Keratinocyte (primary cell): Measurements from ENCODE around the gene C16orf54. TPM values are rescaled to one million over a fixed set of nuclear protein-coding genes. Genes with fewer than 3 reads are reported as not detected.
"Not testable (repeated sequence)": the region's sequence is repeated elsewhere in the genome, so short reads cannot be mapped to it uniquely, and the experiment has no call there.

Experiments used
- DNase-seq: peaks from one replicate; pipeline ENCODE4 v3.0.0-alpha.2; 2011; ENCODE audit warnings: low read depth, missing footprints, low spot score
- FAIRE-seq: peaks from 2 replicates; lab custom pipeline; 2011; peaks lifted over from hg19 to GRCh38; lab: Jason Lieb, UNC
- H2AFZ ChIP-seq: 2 replicates; pipeline ENCODE4 v1.6.0; 2012; ENCODE audit warnings: low read length, control low read depth, inconsistent platforms; ENCODE audit not compliant: control insufficient read depth
- H3K27ac ChIP-seq: 2 replicates; pipeline ENCODE4 v1.5.1; 2011; ENCODE audit warnings: low read length; ENCODE audit not compliant: control insufficient read depth, insufficient read depth
- H3K27me3 ChIP-seq: 3 replicates; pipeline ENCODE4 v1.6.0; 2011; ENCODE audit warnings: low read length; ENCODE audit not compliant: control insufficient read depth, insufficient read depth; ENCODE audit errors: extremely low read depth
- H3K36me3 ChIP-seq, 2 experiments: 2 replicates in 1 of 2; 3 replicates in 1 of 2; pipeline ENCODE4 v1.5.1; 2011; ENCODE audit warnings: low read length in 2 of 2, mild to moderate bottlenecking in 1 of 2; ENCODE audit not compliant: control insufficient read depth in 2 of 2, insufficient read depth in 2 of 2; ENCODE audit errors: extremely low read depth in 1 of 2
- H3K4me1 ChIP-seq: 3 replicates; pipeline ENCODE4 v1.5.1; 2011; ENCODE audit warnings: low read length; ENCODE audit not compliant: control insufficient read depth, insufficient read depth; ENCODE audit errors: extremely low read depth
- H3K4me2 ChIP-seq: 3 replicates; pipeline ENCODE4 v1.6.0; 2011; ENCODE audit warnings: low read depth, low read length; ENCODE audit not compliant: control insufficient read depth, insufficient read depth; ENCODE audit errors: extremely low read depth
- H3K4me3 ChIP-seq, 3 experiments: fragments of 200-600 bp in 1 of 3; sonication (generic) in 1 of 3; 2 replicates in 2 of 3; 3 replicates in 1 of 3; pipeline ENCODE4 v1.5.1; 2011 to 2016; ENCODE audit warnings: low read length in 3 of 3, mild to moderate bottlenecking in 3 of 3, control low read depth in 2 of 3, inconsistent platforms in 1 of 3, low read depth in 1 of 3, mixed read lengths in 1 of 3, mixed run types in 1 of 3, moderate library complexity in 1 of 3; ENCODE audit not compliant: control insufficient read depth in 2 of 3, insufficient read depth in 2 of 3; ENCODE audit errors: extremely low read depth in 1 of 3
- H3K79me2 ChIP-seq: 2 replicates; pipeline ENCODE4 v1.6.0; 2012; ENCODE audit warnings: low read length; ENCODE audit not compliant: control insufficient read depth, insufficient read depth
- H3K9ac ChIP-seq: 3 replicates; pipeline ENCODE4 v1.6.0; 2011; ENCODE audit warnings: low read length; ENCODE audit not compliant: control insufficient read depth, insufficient read depth; ENCODE audit errors: extremely low read depth
- H3K9me1 ChIP-seq: 3 replicates; pipeline ENCODE4 v1.6.0; 2011; ENCODE audit warnings: low read length; ENCODE audit not compliant: control insufficient read depth, insufficient read depth; ENCODE audit errors: extremely low read depth
- H3K9me3 ChIP-seq: 2 replicates; pipeline ENCODE4 v1.5.1; 2012; ENCODE audit warnings: low read depth, low read length; ENCODE audit not compliant: control insufficient read depth
- H4K20me1 ChIP-seq: 3 replicates; pipeline ENCODE4 v1.6.0; 2011; ENCODE audit warnings: low read length; ENCODE audit not compliant: control insufficient read depth, insufficient read depth; ENCODE audit errors: extremely low read depth
- EZH2 ChIP-seq: IDR thresholded peaks from one replicate; pipeline ENCODE4 v1.6.1; 2012; ENCODE audit warnings: inconsistent platforms, mild to moderate bottlenecking, low read length, moderate library complexity
- dilution Hi-C: fragments of 300-500 bp; cut with MboI; formaldehyde crosslinking; loops from one replicate; pipeline ENCODE4 v1.7.0; 2020; ENCODE audit warnings: low sequenced_read_pairs; ENCODE audit not compliant: extremely low pct_ligation_motif_present
- polyA plus RNA-seq, 5 experiments: library from polyadenylated mRNA; depleted of rRNA in 3 of 5; stranded (reverse) in 3 of 5; stranded (forward) in 1 of 5; unstranded in 1 of 5; fragments of >200 nt; gene quantifications; 1 replicate in 1 of 5; 2 replicates in 3 of 5; 3 replicates in 1 of 5; pipeline versions ENCODE4 v1.2.1 to v1.2.3, GENCODE V29; 2011 to 2012; ENCODE audit warnings: missing spikeins in 2 of 5, low read depth in 1 of 5, low replicate concordance in 1 of 5
- TF ChIP-seq, protein P1 (sequence below), 3 experiments: IDR thresholded peaks in 1 of 3; conservative IDR thresholded peaks in 1 of 3; optimal IDR thresholded peaks in 1 of 3; 2 replicates in 2 of 3; 3 replicates in 1 of 3; pipeline versions ENCODE3 to v1.5.1; 2011; ENCODE audit warnings: low read length in 3 of 3, mild to moderate bottlenecking in 3 of 3, moderate library complexity in 2 of 3, control low read depth in 1 of 3, inconsistent platforms in 1 of 3; ENCODE audit not compliant: insufficient read depth in 2 of 3; ENCODE audit errors: extremely low read depth in 1 of 3

The C16orf54 gene
- polyA plus RNA-seq, 1 donor (not counting 4 experiments of a cell fraction or from before 2014, with no cell fraction given), result not detected

DNA sequence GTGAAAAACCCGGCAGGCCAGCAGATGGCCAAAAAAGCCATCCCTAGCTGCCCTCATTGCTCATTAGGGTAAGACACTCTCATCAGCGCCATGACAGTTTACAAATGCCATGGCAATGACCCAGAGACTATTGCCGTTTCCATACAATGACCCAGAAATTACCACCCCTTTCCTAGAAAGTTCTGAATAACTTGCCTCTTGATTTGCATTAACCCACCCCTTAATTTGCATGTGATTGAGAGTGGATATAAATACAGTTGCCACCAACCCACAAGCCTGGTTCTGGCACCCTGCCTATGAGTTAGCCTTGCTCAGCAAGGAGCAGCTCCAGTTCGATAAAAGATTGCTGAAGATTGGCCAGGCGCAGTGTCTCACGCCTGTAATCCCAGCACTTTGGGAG lies 16.1 kb upstream of the C16orf54 start:
- H3K4me3 ChIP-seq, result no peak overlapping the region
- FAIRE-seq (no peak), DNase-seq (no peak)
- TF ChIP-seq, protein P1, sequence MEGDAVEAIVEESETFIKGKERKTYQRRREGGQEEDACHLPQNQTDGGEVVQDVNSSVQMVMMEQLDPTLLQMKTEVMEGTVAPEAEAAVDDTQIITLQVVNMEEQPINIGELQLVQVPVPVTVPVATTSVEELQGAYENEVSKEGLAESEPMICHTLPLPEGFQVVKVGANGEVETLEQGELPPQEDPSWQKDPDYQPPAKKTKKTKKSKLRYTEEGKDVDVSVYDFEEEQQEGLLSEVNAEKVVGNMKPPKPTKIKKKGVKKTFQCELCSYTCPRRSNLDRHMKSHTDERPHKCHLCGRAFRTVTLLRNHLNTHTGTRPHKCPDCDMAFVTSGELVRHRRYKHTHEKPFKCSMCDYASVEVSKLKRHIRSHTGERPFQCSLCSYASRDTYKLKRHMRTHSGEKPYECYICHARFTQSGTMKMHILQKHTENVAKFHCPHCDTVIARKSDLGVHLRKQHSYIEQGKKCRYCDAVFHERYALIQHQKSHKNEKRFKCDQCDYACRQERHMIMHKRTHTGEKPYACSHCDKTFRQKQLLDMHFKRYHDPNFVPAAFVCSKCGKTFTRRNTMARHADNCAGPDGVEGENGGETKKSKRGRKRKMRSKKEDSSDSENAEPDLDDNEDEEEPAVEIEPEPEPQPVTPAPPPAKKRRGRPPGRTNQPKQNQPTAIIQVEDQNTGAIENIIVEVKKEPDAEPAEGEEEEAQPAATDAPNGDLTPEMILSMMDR (optimal IDR thresholded peaks at IDR 0.05 in 1 of 3, IDR thresholded peaks at IDR 0.05 in 1 of 3, conservative IDR thresholded peaks at IDR 0.05 in 1 of 3; ENCODE audit: extremely low read depth in 1 of 3, insufficient read depth in 2 of 3, low read length in 3 of 3), result no peak
- no peak overlapping the region for H3K9ac ChIP-seq
- H3K9me1 ChIP-seq, result no peaks in the 10 kb centered on the region
- no peaks in the 10 kb centered on the region for H3K36me3 ChIP-seq
- dilution Hi-C loops, result no loop called here
- no peaks in the 10 kb centered on the region for H4K20me1 ChIP-seq
- H3K4me2 ChIP-seq, result no peak overlapping the region
- H3K79me2 ChIP-seq, result no peaks in the 10 kb centered on the region
- no peaks in the 10 kb centered on the region for H3K9me3 ChIP-seq
- no peaks in the 10 kb centered on the region for H3K4me1 ChIP-seq
- no peak overlapping the region for H2AFZ ChIP-seq
- no peaks in the 10 kb centered on the region for H3K27me3 ChIP-seq
- H3K27ac ChIP-seq, result no peak overlapping the region

DNA sequence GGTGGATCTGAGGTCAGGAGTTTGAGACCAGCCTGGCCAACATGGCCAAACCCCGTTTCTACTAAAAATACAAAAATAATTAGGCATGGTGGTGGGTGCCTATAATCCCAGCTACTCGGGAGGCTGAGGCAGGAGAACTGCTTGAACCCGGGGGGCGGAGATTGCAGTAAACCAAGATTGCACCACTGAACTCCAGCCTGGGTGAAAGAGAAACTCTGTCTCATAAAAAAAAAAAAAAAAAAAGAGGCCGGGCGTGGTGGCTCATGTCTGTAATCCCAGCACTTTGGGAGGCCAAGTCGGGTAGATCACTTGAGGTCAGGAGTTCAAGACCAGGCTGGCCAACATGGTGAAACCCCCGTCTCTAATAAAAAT lies 15.5 kb upstream of the C16orf54 start:
- H3K4me3 ChIP-seq, dilution Hi-C loops, H3K36me3 ChIP-seq, FAIRE-seq, H3K9ac ChIP-seq, H3K4me1 ChIP-seq, H3K9me3 ChIP-seq, H2AFZ ChIP-seq, H3K27ac ChIP-seq, H3K9me1 ChIP-seq, H3K4me2 ChIP-seq, H3K27me3 ChIP-seq, H3K79me2 ChIP-seq, H4K20me1 ChIP-seq, DNase-seq: not testable (repeated sequence)

DNA sequence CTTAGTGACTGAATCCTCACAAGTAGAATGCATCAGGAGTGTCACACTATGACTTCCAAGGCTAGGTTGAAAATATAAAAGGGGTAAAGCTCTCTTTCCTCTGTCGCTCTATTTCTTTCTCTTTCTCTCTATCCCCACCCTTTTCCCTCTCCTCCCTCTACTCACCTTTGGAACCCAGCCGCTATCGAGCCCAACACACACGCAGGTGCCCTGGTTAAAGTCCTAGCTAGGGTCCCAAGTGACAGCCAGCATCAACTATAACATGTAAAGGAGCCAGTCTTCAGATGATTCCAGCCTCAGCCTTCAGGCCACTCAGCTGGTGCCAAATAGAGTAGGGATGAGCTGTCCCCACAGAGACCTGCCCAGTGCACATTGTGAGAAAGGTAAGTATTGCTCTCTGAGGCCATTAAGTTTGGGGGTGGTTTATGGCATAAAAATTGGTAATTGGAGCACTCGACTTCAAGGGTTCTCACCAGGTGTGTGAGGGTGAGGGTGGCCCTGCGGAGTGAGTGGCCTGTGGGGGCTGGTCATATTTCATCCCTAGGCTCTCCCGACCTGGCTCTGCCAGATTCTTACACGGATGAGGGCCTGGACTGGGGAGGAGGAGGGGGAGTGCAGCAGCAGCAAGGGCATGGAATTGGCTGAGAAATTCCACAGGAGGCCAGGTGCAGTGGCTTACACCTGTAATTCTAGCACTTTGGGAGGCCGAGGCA lies 14.9 kb upstream of the C16orf54 start:
- DNase-seq (no peak), FAIRE-seq (no peak)
- TF ChIP-seq EZH2, result no peak
- TF ChIP-seq, protein P1 (optimal IDR thresholded peaks at IDR 0.05 in 1 of 3, IDR thresholded peaks at IDR 0.05 in 1 of 3, conservative IDR thresholded peaks at IDR 0.05 in 1 of 3; ENCODE audit: extremely low read depth in 1 of 3, insufficient read depth in 2 of 3, low read length in 3 of 3), result no peak
- H3K4me3 ChIP-seq, result no peak overlapping the region
- H3K4me2 ChIP-seq, result no peak overlapping the region
- no peaks in the 10 kb centered on the region for H3K4me1 ChIP-seq
- H4K20me1 ChIP-seq, result no peaks in the 10 kb centered on the region
- no peak overlapping the region for H3K9ac ChIP-seq
- H3K27ac ChIP-seq, result no peak overlapping the region
- no peaks in the 10 kb centered on the region for H3K27me3 ChIP-seq
- H3K9me1 ChIP-seq, result no peaks in the 10 kb centered on the region
- dilution Hi-C loops, result no loop called here
- no peaks in the 10 kb centered on the region for H3K9me3 ChIP-seq
- H2AFZ ChIP-seq, result no peak overlapping the region
- H3K36me3 ChIP-seq, result no peaks in the 10 kb centered on the region
- no peaks in the 10 kb centered on the region for H3K79me2 ChIP-seq
